Prostate gland (tissue), 2 donors: ENCODE results near the gene ACAT1.

ENCODE experiments used
- CTCF ChIP-seq, 4 experiments: fragments of 200-600 bp in 2 of 4; fragments of 450-650 bp in 2 of 4; sonication (generic) in 2 of 4; IDR thresholded peaks; 1 replicate in 3 of 4; 2 replicates in 1 of 4; pipeline ENCODE4 v1.5.1; 2016 to 2019; ENCODE audit warnings: antibody characterized with exemption in 4 of 4, mild to moderate bottlenecking in 2 of 4, moderate library complexity in 2 of 4
- POLR2A ChIP-seq: fragments of 450-650 bp; IDR thresholded peaks from one replicate; pipeline ENCODE4 v1.6.1; 2016; ENCODE audit warnings: antibody characterized with exemption, mild to moderate bottlenecking
- POLR2AphosphoS5 ChIP-seq: sonication (generic); formaldehyde crosslinking; IDR thresholded peaks from one replicate; pipeline ENCODE4 v1.6.1; 2017; ENCODE audit warnings: antibody characterized with exemption

GRCh38 chr11:108085672-108086071 lies 35.7 kb upstream of the ACAT1 start:
- TF ChIP-seq CTCF (IDR thresholded peaks at IDR 0.05) (no peak), POLR2A (no peak), POLR2AphosphoS5 (no peak)
